ENCODE data around the gene LAMA3.
"Not testable (repeated sequence)": the region's sequence is repeated elsewhere in the genome, so short reads cannot be mapped to it uniquely, and the experiment has no call there.

Gene LAMA3

DNA sequence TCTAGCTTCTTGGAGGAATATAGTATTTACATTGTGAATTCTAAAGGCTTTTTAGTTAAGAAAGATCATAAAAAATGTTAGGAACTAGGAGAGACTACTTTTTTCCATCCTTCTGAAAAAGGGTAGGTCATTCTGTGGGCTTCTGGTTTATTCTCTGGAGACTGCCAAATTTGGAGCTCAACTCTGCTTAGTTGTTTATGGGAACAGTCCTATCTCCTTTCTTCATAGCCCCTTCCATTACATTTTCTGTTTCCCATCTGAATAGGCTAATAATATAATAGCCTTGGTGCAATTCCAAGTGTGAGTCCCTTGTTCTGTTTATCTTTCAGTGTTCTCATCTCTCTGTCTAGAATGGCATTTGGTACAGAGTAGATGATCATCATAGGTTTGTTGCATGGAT, 15.6 kb downstream of the LAMA3 start:
- DNase-seq: no peak

DNA sequence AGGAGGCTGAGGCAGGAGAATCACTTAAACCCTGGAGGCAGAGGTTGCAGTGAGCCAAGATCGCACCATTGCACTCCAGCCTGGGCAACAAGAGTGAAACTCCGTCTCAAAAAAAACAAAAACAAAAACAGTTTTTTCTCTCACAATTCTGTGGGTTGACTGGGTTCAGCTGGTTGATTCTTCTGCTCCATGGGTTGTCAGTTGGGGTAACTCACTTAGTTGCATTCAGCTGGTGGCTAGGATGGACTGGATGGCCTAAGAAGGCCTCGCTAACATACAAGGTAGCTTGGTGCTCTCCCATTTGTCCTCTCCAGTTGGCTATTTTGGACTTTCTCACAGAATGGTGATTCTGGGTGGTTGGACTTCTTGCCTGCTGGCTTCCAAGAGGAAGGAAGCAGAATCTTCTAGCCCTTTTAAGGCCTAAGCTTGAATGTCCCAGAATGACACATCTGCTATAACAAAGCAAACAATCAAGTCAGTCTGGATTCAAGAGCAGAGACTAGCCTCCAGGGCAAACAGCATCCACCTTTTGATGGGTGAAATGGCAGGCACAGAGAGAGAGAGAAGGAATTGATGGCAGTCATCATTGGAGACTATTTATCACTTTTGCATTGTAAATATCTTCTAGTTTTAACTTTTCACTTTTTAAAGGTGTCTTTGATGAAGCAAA, 17.9 kb downstream of the LAMA3 start:
- DNase-seq: no peak

DNA sequence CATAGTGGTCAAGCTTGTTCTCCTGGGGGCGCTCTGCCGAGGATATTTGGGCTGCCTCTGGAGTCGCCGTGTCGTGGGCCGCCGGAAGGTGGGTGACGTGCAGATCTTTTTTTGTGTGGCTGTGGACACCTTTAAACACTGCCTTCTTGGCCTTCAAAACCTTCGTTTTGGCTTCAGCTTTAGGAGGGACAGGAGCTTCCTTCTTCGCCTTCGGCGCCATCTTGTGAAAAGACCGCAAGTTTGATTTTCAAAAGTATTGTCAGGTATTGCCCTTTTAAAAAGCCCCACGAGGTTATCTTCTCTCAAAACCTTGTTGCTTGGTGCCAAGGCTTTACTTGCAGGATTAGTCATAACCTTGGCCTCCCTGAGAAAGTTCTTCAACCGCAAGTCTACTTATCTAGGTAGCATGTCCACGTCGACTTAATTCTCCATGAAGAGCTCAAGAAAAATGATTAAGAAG, 20.8 kb downstream of the LAMA3 start:
- peak; percentile 32 for DNase-seq

DNA sequence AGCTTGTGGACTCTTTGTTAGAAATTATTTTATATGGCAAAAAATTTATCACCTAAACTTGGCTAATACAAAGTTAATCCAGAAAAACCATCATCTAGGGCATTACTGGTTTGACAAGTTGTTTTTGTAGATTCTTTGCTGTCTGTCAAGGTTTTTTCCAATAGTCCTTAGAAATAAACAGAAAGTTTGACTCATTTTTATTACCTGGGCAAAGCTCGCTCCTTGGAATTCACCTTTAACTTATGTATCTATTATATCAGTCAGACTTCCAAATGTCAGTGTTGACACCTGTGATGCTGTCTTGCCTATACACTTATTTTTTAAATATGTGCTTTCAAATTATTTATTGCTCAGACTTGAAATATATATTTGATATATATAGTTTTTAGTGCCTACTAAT, 21.7 kb downstream of the LAMA3 start:
- DNase-seq: no peak

DNA sequence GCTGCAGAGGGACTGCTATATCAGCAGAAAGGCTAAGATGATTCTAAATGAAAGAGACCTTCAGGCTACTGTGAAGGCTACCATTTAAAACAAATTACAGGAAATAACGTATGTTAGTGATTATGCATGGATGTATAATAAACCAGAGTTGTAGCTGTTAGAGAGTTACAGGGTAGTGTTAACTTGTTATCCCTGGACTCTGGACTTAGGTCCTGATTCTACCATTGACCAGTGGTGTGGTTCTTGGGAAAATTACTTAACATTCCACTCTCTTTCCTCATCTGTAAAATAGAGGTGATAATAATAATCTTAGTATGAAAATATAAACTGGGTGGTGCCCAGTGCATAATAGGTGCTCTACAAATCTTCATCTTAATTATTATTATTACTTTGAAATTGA, 22.2 kb downstream of the LAMA3 start:
- DNase-seq: no peak

DNA sequence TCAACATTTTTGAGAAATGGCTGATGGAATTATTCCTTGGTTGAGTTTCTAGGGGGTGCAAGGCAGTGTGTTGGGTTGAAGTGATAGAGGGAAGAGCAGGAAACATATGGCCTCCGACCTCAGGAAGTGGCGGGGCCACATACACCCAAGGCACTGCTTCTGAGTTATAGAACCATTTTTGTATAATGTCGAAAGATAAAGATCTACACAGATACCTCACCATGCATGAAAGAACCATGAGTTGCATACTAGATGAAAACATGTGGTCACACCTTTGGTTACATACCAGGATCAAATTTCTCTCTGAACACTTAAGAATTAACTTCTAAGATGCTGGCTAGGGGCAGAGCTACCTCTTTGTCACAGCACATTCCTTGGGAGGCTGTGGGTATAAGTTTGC, 23.2 kb downstream of the LAMA3 start:
- no peak for DNase-seq

DNA sequence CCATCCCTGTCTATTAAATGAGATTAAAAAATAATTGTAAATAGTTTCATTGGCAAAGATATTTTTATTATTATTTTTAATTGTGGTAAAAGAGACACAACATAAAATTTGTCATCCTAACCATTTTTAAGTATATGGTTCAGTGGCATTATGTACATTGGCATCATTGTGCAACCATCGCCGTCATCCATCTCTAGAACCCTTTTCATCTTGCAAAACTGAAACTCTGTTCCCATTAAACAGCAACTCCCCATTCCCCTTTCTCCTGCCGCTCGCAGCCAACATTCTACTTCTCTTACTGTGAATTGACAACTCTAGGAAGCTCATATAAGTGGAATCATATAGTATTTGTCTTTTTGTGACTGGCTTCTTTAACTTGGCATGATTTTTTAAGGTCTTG, 25.3 kb downstream of the LAMA3 start:
- no peak for DNase-seq

DNA sequence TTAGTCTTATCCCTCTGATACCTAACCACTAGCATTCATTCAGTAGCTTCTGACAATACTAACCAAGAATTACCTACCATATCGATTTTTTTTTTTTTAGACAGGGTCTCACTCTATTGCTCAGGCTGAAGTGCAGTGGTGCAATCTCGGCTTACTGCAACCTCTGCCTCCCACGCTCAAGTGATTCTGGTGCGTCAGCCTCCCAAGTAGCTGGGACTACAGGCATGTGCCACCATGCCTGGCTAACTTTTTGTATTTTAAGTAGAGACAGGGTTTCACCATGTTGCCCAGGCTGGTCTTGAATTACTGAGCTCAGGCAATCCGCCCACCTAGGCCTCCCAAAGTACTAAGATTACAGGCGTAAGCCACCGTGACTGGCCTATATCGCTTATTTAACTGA, 26.8 kb downstream of the LAMA3 start:
- not testable (repeated sequence) for DNase-seq

DNA sequence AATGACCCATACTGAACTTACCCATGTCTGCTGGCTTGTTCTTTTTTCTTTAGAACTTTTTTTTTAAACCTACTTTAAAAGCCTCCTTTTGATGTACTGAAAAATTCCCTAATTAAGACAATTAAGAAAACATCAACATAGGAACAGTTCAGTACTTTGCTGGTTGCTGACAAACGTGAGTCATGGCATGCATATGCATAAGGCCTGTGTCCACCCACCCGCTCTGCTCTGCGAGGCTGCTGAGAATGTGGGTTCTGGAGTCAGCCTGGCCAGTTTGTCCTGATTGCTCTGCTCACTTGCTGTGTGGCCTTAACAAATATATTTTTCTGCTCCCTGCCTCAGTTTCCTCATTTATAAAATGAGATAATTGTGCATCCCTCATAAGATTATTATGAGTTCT, 27.3 kb downstream of the LAMA3 start:
- DNase-seq: no peak

DNA sequence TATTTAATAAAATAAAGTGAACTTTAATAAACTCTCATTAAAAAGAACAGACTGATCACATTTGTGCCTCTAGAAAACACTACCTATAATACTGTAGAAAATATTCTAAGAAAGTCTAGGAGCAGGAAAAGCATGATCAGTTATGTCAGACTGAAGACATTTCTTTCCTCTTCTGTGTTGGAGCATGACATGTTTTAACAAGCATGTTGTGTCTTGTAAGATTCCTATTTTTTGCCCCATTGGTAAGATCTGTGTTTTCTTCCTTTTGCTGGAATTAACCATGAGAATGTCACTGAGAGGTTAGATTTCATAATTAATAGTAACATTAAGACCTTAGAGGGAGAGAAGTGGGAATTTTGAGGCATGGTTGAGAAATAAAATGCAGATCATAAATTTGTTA, 27.7 kb downstream of the LAMA3 start:
- no peak for DNase-seq

DNA sequence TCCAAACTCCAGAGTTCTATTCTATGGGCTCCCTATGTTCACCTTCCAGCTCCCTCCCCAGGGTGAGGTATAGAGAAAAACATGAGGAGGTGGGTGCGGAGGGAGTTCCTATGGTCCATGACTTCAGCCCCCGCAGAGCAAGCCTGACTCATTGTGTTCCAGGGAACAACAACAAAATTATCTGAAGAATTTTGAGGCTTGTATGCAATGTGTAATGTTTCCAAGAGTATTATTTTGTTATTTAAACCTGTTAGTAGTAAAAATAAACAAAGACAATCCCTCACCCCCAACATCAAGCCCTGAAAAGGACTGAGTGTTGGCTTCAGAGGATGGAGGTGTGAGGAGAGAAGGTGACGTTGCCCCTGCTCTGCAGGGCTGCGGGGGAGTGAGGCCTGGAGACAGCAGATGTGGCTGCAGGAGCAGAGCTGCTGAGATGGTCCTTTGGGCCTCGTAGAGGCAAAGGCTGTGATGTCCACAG, 29.0 kb downstream of the LAMA3 start:
- no peak for DNase-seq

DNA sequence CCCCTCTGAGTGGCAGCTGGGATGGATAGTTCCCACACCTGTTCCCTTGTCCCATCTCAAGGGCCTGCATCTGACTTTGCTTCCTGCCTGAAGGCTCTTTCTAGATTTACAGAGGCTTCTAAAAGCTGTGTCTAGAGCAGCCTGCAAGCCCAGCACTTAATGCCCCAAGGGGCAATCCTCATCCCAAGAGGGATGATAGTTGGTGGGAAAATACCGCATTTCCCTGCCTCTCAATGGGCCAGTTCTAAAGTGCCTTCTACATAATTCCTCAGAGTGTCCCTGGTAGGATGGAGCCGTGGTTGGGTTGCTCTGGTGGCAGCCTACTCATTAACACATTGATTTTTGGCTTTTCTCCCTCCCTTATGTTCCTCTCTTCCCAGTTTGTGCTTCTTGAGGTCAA, 29.5 kb downstream of the LAMA3 start:
- no peak for DNase-seq

DNA sequence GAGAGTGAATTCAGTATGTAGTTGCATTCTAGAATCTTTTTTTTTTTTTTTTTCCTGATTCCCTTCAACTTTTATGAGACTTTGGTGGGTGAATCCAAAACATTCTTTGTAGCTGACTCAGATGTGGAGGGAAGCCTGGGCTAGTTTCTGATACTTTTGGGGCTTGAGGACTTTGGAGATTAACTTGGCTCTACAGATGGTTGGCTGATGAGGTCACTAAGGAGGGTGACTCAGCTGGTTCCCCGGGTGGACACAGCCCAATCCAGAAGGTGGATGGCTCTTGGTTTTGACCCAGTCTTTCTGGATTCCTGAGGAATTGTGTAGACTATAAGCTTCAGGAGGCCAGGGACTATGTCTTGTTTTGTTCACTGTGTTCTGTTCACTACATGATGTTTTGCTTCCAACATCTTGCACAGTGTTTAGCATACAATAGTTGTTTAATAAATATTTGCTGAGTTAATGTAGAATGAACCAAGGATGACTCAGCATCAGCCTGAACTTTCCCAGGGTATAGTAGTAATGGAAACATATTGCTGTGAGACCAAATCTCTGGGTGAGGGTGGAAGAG, 30.5 kb downstream of the LAMA3 start:
- no peak for DNase-seq

DNA sequence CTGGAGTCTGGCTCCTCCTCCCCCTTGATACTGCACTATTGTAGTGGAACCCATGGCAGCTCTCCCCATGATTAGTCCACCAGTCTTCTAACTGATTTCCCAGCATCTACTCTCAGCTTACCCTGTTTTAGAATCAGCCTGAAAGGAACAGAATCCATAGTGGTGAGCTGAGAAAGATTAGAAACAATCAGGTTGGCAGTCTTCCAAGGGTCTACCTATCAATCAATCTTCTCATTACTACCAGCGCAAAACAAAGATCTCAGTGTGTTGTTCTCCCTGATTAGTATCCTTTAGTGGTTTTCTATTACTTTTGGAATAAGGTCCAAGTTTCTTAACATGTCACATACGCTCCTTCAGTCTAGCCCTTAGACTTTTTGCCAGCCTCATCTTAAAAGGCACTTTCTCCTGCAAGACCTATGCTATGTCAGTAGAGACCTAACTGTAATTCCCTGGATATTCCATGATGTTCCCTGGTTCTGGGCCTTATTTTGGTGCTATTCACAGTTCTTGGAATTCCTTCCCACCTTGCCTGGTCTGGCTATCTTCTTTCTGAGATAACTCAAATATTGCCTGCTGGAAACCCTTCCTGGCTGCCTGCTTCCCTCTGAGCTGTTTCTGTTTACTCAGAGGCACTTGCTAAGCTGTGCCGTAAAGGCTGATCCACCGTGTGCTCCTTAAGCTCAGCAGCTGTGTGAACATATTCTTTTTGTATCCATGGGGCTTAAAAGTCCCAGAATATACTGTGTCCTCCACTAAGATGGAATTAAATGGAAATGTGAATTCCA, 32.6 kb downstream of the LAMA3 start:
- no peak for DNase-seq

DNA sequence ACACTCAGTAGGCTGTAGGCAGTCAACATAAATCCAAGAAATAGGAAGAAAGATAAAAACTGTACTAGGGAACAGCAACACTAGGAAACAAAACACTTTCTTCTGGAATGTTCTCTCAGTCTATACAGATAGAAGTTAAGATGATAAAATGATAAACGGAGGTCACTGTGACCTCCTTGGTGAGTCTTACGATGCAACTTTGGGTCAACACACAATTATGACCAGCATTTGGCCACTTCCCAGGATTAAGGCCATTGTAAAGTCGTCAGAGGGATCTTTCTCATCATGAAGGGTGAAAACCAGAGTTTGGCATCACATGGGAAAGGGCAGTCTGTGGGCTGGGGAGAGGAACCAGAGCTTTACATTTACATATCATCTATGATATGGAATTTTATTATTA, 33.4 kb downstream of the LAMA3 start:
- no peak for DNase-seq

DNA sequence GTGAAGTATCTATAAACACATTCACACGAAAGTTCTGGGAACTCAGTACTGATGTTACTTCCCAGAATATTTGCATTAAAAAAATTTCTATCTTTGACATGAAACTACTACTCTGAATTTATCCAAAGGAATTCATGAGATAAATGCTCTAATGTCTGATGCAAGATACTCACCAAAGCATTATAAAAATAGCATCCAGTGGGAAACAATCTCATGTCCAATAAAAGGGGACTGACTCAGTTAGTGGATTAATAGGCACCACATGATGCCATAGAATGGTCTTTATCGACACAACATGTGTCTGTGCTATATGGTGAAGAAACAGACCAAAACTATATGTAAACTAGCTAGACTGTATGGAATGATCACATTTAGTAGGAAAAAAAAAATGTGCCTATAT, 33.9 kb downstream of the LAMA3 start:
- DNase-seq: no peak

DNA sequence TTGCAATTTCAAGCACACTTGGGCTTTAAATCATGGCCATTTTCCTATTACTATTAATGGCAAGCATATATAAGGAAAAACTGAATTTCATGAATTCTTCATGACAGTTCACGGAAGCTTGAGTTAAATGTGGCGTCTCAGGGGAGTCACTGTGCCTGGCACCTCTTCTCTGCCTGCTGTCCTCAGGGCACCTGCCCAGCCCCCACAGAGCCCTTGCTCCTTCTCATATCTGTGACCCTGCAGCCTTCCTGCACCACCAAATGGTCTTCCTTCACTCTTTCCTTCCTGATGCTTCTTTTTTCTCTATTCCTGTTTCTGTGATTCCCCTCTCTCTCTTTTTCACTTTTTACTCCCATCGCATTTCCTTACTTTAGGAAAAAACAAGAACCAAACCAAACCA, 35.4 kb downstream of the LAMA3 start:
- DNase-seq: no peak

DNA sequence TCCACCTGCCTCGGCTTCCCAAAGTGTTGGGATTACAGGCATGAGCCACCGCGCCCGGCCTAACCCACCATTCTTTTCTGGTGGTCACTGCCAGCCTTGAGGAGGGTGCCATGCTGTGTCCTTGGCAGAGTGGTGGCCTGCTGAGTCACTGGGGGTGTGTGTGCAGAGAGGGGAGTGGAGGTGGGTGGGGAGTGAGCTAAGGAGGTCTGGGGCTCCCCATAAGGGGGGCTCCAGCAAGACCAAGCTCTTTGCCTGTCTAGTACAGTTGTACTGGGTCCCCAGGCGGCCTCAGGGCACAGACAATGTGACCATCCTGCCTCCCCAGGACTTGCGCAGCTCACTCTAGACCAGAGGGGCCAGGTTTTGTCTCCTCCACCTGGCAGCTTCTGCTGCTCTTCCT, 36.1 kb downstream of the LAMA3 start:
- DNase-seq: no peak

DNA sequence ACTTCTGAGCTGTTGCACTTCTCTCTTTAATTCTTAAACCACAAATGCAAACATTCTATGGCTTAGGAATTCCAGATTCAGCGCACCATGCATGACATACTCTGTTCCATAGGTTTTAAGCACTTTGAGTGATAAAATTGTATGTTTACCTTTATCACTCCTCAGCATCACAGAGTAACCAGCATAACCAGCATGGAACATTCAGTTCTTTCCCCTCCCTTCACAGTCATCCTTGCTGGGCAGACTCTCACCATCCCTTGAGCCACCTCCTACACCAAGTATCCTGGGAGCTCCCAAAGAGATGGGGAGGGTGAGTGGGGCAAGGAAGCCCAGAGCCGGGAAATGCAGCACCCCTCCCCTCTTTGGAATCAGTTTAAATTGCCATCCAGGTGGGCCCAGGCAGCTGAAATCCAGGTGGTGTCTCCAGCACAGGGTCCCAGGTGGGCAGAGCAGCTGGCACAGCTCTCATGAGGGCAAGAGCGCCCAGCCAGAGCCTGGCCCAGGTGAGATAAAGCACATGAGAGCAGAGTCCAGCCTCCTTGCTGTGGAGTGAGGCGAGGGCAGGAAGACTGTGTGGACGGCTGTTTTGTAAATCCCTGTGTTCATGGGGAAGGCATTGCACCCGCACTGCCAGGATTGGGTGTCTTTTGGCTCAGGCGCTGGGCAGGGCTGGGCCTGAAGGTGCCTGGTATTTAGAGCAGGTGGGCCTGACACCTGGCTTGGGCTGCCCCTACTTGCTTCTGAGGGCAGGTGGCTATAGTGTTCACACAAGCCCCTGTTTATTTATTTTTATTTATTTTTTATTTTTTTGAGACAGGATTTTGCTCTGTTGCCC, 36.8 kb downstream of the LAMA3 start:
- no peak for DNase-seq

DNA sequence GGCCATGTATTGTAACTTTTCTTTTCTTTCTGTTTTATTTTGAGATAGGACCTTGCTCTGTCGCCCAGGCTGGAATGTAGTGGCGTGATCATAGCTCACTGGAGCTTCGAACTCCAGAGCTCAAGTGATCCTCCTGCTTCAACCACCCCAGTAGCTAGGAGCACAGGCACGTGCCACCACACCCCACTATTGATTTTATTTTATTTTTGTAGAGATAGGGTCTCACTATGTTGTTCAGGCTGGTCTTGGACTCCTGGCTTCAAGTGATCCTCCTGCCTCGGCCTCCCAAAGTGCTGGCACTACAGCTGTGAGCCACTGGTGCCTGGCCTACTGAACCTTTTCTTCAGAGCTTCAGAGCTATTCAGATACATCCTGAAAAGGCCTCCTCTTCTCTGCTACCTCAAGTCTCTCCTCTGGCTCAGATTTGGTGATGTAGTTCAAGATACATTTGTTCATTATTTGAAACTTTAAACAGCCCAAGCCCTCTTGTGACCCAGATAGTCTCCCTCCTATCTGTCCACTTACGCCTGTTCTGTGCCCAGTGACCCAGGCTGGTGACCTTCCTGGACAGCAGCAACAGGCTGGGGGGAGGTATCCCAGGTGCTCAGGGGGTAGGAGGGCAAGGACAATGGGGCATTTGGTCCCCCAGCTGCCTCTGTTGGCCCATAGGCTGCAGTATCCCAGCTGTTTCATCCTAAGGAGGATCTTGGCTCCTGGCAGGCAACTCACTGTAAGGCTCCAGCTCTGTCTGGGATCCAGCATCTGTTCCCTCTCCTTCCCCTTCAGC, 38.6 kb downstream of the LAMA3 start:
- DNase-seq: no peak

DNA sequence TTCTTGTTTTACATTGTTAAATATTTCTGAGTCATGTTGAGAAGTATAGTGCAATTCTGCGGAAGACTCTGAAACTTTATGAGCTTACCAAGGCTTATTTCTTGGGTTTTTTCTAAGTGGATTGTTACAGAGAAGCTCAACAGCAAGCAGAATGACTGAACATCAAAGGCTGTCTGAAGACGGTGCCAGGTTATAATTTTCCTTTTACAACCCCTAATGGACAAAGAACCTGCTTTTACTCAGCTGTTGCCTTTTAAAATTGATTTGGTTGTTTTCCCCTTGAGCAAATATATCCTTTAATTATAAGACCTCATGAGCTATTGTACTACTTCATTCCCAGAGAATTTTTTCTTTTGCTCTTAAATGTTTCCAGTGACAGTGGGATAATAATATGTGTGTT, 41.6 kb downstream of the LAMA3 start:
- no peak for DNase-seq

DNA sequence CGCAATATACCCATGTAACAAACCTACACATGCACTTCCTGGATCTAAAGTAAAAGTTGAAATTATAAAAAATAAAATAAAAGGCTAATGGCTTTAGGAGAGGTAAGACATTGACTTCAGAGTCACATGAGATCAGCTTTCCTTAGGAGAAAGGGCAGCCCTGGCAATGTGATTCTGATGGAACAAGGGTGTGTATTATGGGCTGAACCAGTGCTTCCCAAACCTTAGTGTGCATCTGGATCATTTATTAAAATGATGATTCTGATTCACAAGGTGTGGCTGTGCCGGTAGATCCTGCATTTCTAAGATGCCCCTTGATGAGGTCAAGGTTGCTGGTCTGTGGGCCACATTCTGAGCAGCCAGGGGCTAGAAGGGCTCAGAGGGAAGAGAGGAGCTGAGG, 42.6 kb downstream of the LAMA3 start:
- no peak for DNase-seq

DNA sequence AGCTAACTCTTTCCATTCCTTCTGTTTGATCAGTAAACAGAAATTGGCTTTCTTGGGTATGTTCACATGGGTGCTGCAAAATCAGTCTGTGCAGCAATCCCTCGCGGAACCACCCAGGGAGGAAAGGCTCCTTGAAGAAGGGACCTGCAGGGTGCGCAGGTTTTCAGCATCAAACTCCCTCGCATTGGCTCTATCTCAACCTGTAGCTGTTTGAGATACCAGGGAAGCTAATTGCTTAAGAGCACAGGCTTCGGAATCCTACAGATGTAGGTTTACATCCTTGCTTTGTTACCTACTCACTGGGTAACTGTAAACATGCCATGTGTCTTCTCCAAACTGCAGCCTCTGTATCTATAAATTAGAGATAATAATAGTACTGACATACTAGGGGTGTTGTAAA, 43.2 kb downstream of the LAMA3 start:
- no peak for DNase-seq

Measured in RPMI8226 (cell line).